Type B pancreatic cell (in vitro differentiated cells): ENCODE measurements around the gene IQGAP3. TPM values are rescaled to one million over a fixed set of nuclear protein-coding genes. Genes with fewer than 3 reads are reported as not detected.

Experiments
- DNase-seq: peaks from one replicate; pipeline ENCODE4 v3.0.0; 2021; ENCODE audit warnings: mixed read lengths; ENCODE audit not compliant: unreplicated experiment; ENCODE audit errors: extremely low spot score
- H3K27ac Mint-ChIP-seq: 2 replicates; pipeline ENCODE4 v1.8.0; 2021; ENCODE audit warnings: mild to moderate bottlenecking, mixed read lengths
- H3K27me3 Mint-ChIP-seq: 2 replicates; pipeline ENCODE4 v1.8.0; 2021; ENCODE audit warnings: mixed read lengths
- H3K36me3 Mint-ChIP-seq: 2 replicates; pipeline ENCODE4 v1.8.0; 2021; ENCODE audit warnings: mixed read lengths
- H3K4me1 Mint-ChIP-seq: one replicate; pipeline ENCODE4 v1.8.0; 2021; ENCODE audit warnings: mixed read lengths; ENCODE audit not compliant: unreplicated experiment
- H3K4me3 Mint-ChIP-seq: 2 replicates; pipeline ENCODE4 v1.8.0; 2021; ENCODE audit warnings: mild to moderate bottlenecking, mixed read lengths
- H3K9me3 Mint-ChIP-seq: 2 replicates; pipeline ENCODE4 v1.8.0; 2021; ENCODE audit warnings: mixed read lengths
- total RNA-seq: library from RNA; stranded (reverse); gene quantifications from 2 replicates; pipeline ENCODE4 v1.2.1, GENCODE V29; 2021; ENCODE audit warnings: low replicate concordance
- TF ChIP-seq, protein P1 (sequence below): fragments of 200-600 bp; sonication (generic); conservative IDR thresholded peaks from 2 replicates; pipeline ENCODE4 v1.5.0; 2021; ENCODE audit warnings: antibody characterized with exemption, mild to moderate bottlenecking

IQGAP3 gene
- total RNA-seq, 1 donor from 2014 or later: 35.3 TPM

DNA sequence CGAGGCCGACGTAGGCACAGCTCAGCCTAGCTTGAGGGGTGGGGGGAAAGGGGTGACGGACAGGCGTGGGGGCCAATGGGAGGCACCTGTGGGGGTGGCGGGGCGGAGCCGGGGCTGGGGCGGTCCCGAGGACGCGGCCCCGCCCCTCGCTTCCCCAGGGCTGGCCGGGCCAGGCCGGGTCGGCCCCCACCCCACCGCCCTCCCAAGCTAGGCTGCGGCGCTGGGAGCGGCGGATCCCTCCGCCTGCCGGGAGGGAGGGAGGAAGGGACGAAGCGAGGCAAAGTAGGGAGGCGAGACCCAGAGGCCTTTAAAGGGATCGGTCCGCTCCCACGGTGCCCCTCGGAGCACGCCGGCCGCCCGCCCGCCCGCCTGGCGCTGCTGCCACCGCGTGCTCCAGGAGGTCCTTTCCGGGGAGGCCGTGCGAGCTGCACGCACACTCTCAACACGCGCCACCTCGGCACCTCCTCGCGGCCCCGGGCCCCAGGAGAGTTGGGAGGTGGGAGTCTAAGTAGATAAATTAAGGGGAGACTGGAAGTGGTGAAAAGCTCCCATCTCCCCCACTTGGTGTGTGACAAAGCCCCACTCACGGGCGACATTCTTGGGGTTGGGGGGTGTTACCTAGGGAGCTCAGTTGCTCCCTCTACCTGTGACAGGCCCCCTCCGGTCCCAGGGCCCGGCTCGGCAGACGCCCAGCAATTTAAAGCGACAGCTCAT, 71.4 kb downstream of the IQGAP3 start:
- peak overlapping the region; percentile 93 for H3K27ac Mint-ChIP-seq
- H3K36me3 Mint-ChIP-seq: no peaks in the 10 kb centered on the region
- DNase-seq: peak; percentile 97
- peaks cover 5% of the 10 kb centered on the region for H3K9me3 Mint-ChIP-seq
- peaks cover 4% of the 10 kb centered on the region for H3K27me3 Mint-ChIP-seq
- TF ChIP-seq, protein P1, sequence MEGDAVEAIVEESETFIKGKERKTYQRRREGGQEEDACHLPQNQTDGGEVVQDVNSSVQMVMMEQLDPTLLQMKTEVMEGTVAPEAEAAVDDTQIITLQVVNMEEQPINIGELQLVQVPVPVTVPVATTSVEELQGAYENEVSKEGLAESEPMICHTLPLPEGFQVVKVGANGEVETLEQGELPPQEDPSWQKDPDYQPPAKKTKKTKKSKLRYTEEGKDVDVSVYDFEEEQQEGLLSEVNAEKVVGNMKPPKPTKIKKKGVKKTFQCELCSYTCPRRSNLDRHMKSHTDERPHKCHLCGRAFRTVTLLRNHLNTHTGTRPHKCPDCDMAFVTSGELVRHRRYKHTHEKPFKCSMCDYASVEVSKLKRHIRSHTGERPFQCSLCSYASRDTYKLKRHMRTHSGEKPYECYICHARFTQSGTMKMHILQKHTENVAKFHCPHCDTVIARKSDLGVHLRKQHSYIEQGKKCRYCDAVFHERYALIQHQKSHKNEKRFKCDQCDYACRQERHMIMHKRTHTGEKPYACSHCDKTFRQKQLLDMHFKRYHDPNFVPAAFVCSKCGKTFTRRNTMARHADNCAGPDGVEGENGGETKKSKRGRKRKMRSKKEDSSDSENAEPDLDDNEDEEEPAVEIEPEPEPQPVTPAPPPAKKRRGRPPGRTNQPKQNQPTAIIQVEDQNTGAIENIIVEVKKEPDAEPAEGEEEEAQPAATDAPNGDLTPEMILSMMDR: peak; percentile 53
- peaks cover 62% of the 10 kb centered on the region for H3K4me1 Mint-ChIP-seq
- H3K4me3 Mint-ChIP-seq: peak overlapping the region; percentile 91

DNA sequence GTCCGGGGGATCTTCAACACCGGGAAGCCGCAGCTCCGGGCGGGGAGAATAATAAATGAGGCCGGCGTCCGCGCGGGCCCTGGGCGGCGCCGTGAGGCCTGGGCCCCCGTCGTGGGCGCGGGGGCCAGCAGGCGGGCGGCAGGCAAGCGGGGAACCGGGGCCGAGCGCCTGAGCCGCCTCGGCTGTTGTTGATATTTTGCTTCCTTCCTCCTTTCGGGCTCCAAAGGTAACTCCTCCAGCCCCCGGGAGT, 71.9 kb downstream of the IQGAP3 start, which contains the start of gene MEF2D:
Gene MEF2D (minus strand): TSS at position 233 of the 250 bp plus-strand sequence. CDS start 17,483 bp downstream, outside the sequence.
- no peak for DNase-seq
- Mint-ChIP-seq H3K9me3 (peaks cover 4% of the 10 kb centered on the region), H3K4me1 (peaks cover 61% of the 10 kb centered on the region), H3K36me3 (no peaks in the 10 kb centered on the region), H3K27me3 (peaks cover 3% of the 10 kb centered on the region), H3K27ac (peak within 1 kb of the TSS; percentile 93), H3K4me3 (peak within 1 kb of the TSS; percentile 91)
- TF ChIP-seq, protein P1: no peak

DNA sequence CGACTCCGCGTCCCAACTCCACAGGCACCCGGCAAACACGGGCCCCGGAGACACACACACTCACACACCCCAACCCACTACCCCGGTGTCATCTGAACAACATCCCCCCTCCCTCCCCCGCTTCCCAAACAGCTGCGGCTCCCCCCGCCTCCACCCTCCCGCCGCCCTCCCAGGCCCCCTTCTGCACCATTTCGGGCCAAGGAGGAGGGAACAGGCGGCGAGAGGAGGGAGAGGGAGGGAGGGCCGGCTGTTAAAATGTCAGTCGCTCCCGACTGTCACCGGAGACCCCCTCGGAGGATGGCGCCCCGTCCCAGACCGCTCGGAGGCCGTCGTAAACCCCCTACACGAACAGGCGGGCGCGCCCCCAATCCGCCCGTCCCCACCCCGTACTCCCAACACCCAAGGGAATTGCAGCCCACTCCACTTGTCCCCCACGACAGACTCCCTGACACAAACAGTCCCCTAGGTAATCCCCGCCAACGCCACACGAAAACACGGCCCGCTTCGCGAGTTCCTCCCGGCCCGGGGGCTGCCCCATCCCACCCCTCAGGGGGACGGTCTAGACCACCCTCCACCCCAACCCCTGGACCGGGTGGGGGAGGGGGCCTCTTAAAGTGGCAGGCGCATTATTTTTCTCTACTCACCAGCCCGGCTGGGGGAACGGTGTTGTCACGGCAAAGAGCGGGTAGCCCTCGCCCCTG, 72.4 kb downstream of the IQGAP3 start:
- Mint-ChIP-seq H3K9me3 (no peaks in the 10 kb centered on the region), H3K27ac (peak overlapping the region; percentile 93), H3K4me3 (peak overlapping the region; percentile 91), H3K36me3 (no peaks in the 10 kb centered on the region), H3K4me1 (peaks cover 56% of the 10 kb centered on the region), H3K27me3 (no peaks in the 10 kb centered on the region)
- DNase-seq: no peak
- TF ChIP-seq, protein P1: no peak

DNA sequence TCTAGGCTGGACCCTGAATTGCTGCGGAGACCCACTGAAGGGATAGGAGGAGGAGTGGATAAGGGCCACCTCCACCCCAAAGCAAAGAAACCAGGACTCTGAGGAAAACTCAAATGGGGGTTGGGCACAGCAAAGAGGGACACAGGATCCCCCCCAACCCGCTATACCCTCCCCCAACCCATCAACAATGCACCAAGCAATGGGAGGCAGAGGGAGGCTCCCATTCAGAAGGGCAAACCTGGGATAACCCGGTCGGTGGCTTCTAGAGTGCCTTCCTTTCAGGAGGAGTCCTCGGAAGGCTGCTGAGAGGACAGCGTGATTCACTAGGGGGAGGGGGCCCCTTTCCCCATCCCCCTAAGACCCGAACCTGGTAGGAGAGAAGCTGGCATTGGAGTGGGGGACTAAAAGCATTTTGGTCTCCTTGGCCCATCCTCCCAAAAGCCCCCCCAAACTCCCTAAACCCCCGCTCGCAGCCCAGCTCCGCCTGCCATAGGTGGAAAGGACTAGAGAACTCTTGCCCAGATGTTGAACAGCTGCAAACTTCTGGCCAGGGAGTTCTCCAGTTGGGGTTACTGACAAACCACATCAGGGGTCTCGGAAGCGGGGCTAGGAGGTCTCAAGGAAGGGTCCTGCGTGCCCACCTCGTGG, 73.0 kb downstream of the IQGAP3 start:
- peaks cover 52% of the 10 kb centered on the region for H3K4me1 Mint-ChIP-seq
- DNase-seq: no peak
- H3K9me3 Mint-ChIP-seq: no peaks in the 10 kb centered on the region

DNA sequence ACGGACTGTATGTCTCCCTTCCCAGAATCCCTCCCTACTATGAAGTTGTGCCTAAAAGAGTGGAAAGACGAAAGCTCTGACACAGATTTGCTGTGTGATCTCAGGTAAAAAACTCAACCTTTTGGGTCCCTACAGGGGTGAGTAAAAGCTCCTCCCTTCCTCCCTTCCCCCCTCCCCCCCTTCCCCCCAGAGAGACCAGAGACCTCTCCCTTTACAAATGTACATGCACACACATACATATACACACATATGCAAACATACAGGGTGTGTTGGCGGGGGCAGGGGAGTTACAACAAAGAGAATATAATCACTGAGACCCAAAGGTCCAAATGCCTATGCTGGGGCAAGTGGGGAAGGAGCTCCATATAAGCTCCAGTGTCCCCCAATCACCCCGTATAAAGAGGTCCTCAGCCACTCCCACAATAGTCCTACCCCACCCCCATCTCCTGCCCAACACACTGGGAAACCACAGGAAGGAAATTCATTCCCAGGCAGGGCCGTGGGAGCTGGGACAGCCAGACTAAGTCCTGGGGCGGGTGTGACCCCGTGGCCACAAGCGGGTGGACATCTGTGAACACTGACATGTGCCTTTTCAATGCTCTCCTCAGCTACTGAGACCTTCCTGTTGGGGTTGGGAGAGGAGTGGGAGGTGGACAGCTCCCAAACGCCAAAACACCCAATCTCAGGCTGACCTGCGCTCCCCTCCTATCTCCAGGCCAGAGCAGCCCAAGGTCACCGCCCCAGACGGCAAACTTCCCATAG, 73.8 kb downstream of the IQGAP3 start:
- no peaks in the 10 kb centered on the region for H3K9me3 Mint-ChIP-seq
- H3K4me3 Mint-ChIP-seq: peak overlapping the region; percentile 89
- H3K27me3 Mint-ChIP-seq: no peaks in the 10 kb centered on the region
- peaks cover 45% of the 10 kb centered on the region for H3K4me1 Mint-ChIP-seq
- TF ChIP-seq, protein P1: no peak
- DNase-seq: no peak
- no peaks in the 10 kb centered on the region for H3K36me3 Mint-ChIP-seq
- peak overlapping the region; percentile 74 for H3K27ac Mint-ChIP-seq

More for the DNA sequence above, 73.0 kb downstream of the IQGAP3 start:
- Mint-ChIP-seq H3K4me3 (peak overlapping the region; percentile 89), H3K36me3 (no peaks in the 10 kb centered on the region), H3K27ac (peak overlapping the region; percentile 74), H3K27me3 (no peaks in the 10 kb centered on the region)
- TF ChIP-seq, protein P1: no peak
